ENCODE measurements around the gene POLR3G. TPM values are rescaled to one million over a fixed set of nuclear protein-coding genes. Genes with fewer than 3 reads are reported as not detected.

Gene POLR3G
- total RNA-seq, 1 experiment from 2014 or later: 23.4 TPM

DNA sequence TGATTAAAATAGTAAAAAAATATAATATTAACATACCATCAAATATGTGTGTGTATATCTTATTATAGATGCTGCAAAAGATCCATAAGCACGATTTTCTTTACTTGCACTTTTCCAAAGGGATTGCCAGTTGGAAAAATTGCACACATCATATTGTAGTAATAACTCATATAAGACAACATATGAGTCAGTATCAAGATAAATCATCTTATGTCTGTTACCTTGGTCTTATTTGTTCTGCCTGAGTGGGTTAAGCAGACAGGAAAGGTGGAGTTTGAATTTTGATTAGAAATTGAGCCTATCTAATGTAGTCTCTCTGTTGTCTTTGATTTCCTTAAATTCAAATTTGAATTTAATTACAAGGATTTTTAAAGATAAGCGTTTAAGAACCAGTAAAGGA lies 30.1 kb downstream of the POLR3G start:
- ChIA-PET POLR2A (no interaction called here), CTCF (no interaction called here)
- Histone ChIP-seq H3K9me3 (ENCODE audit: control insufficient read depth, insufficient read depth, low read depth, low read length) (no peaks in the 10 kb centered on the region), H3K27ac (ENCODE audit: low read length) (no peak overlapping the region), H3K36me3 (ENCODE audit: control insufficient read depth, insufficient read depth, low read length) (peaks cover 2% of the 10 kb centered on the region; the same call in 1 of the 2 replicates), H3K4me3 (ENCODE audit: low read depth in 2 of 2, low read length in 2 of 2) (no peak overlapping the region), H3K4me1 (ENCODE audit: control insufficient read depth, insufficient read depth, low read length) (no peaks in the 10 kb centered on the region), H3K27me3 (ENCODE audit: control insufficient read depth, insufficient read depth, low read length) (no peaks in the 10 kb centered on the region)
- no peak for ATAC-seq
- BruUV-seq (replicated peaks): no TSS peak
- TF ChIP-seq, protein P1, sequence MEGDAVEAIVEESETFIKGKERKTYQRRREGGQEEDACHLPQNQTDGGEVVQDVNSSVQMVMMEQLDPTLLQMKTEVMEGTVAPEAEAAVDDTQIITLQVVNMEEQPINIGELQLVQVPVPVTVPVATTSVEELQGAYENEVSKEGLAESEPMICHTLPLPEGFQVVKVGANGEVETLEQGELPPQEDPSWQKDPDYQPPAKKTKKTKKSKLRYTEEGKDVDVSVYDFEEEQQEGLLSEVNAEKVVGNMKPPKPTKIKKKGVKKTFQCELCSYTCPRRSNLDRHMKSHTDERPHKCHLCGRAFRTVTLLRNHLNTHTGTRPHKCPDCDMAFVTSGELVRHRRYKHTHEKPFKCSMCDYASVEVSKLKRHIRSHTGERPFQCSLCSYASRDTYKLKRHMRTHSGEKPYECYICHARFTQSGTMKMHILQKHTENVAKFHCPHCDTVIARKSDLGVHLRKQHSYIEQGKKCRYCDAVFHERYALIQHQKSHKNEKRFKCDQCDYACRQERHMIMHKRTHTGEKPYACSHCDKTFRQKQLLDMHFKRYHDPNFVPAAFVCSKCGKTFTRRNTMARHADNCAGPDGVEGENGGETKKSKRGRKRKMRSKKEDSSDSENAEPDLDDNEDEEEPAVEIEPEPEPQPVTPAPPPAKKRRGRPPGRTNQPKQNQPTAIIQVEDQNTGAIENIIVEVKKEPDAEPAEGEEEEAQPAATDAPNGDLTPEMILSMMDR (IDR thresholded peaks at IDR 0.05): no peak
- TF ChIP-seq POLR2AphosphoS5 (IDR thresholded peaks at IDR 0.05; ENCODE audit: low read depth, low read length) (no peak), TCF7L2 (IDR thresholded peaks at IDR 0.05; ENCODE audit: low read depth, low read length) (no peak), SIN3A (IDR thresholded peaks at IDR 0.05; ENCODE audit: borderline replicate concordance, insufficient read depth, low read depth, low read length) (no peak), REST (IDR thresholded peaks at IDR 0.05; ENCODE audit: insufficient read depth in 1 of 2, low read depth in 2 of 2, low read length in 1 of 2) (no peak)
- in situ Hi-C loops (cut with HindIII; ENCODE audit: low pct_unique_long_range_greater_than_20kb, low sequenced_read_pairs): no loop called here
- DNase-seq (ENCODE audit: low read depth, low spot score): no peak
- intact Hi-C loops (cut with micrococcal nuclease; ENCODE audit: unreplicated experiment): no loop called here

DNA sequence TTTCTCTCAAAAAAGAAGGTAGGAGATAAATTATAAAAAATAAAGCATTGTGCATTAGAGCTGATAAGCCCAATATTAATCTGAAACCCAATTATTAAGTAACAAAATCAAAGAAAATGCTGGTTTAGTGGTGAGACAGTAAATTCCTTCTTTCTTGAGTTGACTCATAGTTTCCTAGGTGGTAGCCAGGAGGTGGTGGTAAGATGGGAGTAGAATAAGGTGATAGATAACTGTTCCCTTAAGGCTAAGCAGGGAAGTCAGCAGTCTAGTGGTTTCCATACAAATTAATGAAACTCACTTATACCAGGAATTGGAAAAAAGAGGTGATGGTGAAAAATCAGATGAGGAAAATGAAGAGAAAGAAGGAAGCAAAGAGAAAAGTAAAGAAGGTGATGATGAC lies 31.6 kb downstream of the POLR3G start:
- Histone ChIP-seq H3K27ac (ENCODE audit: low read length) (no peak overlapping the region), H3K36me3 (ENCODE audit: control insufficient read depth, insufficient read depth, low read length) (no peaks in the 10 kb centered on the region; the same call in 1 of the 2 replicates), H3K27me3 (ENCODE audit: control insufficient read depth, insufficient read depth, low read length) (no peaks in the 10 kb centered on the region), H3K4me3 (ENCODE audit: low read depth in 2 of 2, low read length in 2 of 2) (no peak overlapping the region), H3K4me1 (ENCODE audit: control insufficient read depth, insufficient read depth, low read length) (no peaks in the 10 kb centered on the region), H3K9me3 (ENCODE audit: control insufficient read depth, insufficient read depth, low read depth, low read length) (no peaks in the 10 kb centered on the region)
- intact Hi-C loops (cut with micrococcal nuclease; ENCODE audit: unreplicated experiment): no loop called here
- ChIA-PET POLR2A (no interaction called here), CTCF (no interaction called here)
- TF ChIP-seq REST (IDR thresholded peaks at IDR 0.05; ENCODE audit: insufficient read depth in 1 of 2, low read depth in 2 of 2, low read length in 1 of 2) (no peak), POLR2AphosphoS5 (IDR thresholded peaks at IDR 0.05; ENCODE audit: low read depth, low read length) (no peak), TCF7L2 (IDR thresholded peaks at IDR 0.05; ENCODE audit: low read depth, low read length) (no peak), SIN3A (IDR thresholded peaks at IDR 0.05; ENCODE audit: borderline replicate concordance, insufficient read depth, low read depth, low read length) (no peak)
- TF ChIP-seq, protein P1 (IDR thresholded peaks at IDR 0.05): no peak
- in situ Hi-C loops (cut with HindIII; ENCODE audit: low pct_unique_long_range_greater_than_20kb, low sequenced_read_pairs): no loop called here
- ATAC-seq (no peak), DNase-seq (ENCODE audit: low read depth, low spot score) (no peak)
- BruUV-seq (replicated peaks): no TSS peak
